ENCODE results near the gene SIRPB2. TPM values are rescaled to one million over a fixed set of nuclear protein-coding genes. Genes with fewer than 3 reads are reported as not detected.

The SIRPB2 gene
- 25.5 TPM for total RNA-seq
- long read RNA-seq, partial matches to known transcripts = 0 of 4 reads
- long read RNA-seq, other reads (novel, unspliced or antisense) = 4 of 4 reads

DNA sequence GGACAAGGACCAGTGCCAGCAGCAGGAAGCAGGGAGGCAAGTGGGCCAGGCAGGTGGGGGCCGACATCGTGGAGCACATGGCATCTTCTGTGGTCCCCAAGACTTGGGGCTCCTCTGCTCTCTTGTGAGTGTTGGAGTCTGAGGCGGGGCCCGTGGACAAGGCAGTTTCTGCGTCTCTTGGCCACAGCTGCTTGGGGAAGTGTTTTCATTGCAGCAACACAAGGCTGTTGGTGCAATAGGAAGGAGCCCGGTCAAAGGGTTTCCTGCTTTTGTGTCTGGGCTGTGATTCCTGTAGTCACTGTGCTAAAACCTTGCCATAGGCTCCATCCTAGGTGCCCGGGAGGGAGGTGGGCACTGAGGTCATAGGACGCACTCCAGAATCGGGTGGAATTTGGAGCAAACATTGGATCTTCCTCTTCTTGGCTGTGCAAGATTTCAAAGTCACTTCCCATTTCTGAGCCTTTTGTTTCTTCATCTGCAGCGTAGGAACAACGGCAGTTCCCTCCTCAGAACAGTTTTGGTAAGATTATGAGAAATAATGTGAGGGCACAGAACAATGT lies at the start of gene SIRPB2:
Gene SIRPB2, minus strand, starts transcription at position 140 of the 560 bp plus-strand sequence. Its CDS starts 61 bp downstream, at position 79.
- no peak for DNase-seq (ENCODE audit: low spot score)

DNA sequence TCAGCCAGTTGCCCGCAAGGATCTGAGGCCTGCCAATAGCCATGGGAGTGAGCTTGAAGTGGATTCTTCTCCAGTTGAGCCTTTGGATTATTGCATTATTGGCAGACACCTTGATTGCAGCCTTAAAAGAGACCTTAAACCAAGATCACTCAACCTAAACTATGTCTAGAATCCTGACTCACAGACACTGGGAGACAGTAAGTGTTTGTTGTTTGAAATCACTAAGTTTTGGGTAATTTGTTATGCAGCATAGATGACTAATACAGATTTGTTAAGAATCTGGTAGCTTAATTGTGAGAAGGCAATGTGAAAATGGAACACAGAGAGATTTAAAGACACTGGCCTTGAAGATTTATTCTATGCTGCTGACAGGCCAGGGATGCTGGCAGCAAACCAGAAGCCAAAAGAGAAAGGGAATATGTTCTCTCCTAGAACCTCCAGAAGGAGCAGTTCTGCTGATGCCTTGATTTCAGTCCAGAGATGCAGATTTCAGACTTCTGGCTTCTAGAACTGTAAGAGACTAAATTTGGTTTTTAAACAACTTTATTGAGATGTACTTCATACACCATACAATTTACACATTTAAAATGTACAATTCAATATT lies 48.7 kb upstream of the SIRPB2 start:
- no peak for DNase-seq (ENCODE audit: low spot score)

DNA sequence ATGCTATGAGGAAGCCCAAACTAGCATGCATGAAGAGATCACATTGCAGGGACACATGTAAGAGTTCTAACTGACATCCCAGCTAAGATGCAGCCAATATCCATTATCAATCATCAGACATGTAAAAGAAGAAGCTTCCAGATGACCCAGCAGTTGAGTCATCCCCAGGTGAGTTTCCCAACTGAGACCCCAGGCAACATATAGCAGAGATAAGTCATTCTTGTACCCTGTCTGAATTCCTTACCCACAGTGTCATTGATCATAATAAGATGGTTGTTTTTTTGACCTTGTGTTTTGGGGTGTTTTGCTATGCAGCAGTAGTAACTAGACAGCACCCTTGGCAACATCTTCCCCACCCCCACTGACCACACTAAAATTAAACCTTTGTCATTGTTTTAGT lies 47.4 kb upstream of the SIRPB2 start:
- DNase-seq (ENCODE audit: low spot score) = no peak

DNA sequence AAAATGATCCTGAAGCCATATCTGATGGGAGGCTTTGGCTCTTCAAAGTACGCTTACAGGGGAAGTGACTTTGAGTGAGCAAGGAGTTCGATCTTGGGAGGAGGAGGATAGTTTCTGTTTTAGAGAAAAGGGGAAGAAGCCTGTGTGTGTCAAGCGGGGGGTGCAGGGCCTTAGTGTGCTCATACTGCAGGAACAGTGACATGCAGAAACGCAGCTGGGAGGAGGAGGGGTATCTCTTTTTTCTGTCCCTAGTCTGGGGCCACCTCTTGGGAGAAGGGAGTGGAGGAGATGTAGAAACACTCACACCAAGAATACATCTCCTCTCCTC lies 46.5 kb upstream of the SIRPB2 start:
- DNase-seq (ENCODE audit: low spot score) = no peak

DNA sequence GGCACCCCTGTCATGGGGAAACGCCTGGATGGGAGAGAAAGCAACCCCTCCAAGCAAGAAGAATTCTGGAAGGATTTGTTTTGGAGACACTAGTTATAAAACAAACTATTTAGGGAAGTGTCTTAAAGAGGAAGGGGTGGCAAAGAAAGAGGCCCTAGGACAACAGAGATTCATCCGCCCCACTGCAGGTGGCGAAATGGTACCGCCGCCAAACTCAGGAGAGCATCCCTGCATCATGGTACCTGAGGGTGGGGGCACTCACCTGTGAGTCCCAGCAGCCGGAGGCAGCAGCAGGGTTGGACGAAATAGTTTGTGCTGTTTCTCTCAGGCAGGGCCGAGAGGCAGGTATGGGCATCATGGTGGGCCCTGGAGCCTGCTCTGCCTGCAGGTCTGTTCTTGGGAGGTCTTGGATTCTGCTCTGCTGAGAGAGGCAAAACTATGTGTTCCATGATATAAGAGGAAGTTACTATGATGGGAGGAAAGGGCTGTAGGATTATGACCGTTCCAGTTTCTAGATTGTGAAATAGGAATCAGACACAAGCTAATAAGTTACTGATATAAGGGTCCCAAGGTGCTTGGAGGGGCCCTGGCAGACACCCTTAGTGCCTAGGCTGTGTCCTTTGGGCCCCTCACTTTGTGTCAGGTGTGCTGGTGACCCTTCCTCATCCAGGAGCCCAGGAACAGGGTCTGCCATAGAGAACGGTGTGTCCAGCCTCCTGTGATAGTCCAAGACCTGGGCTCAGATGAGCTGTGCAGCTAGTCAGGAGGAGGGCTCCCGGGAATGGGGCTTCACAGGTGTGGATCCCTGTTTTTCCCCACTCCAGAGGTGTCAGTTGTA lies 45.9 kb upstream of the SIRPB2 start:
- no peak for DNase-seq (ENCODE audit: low spot score)

DNA sequence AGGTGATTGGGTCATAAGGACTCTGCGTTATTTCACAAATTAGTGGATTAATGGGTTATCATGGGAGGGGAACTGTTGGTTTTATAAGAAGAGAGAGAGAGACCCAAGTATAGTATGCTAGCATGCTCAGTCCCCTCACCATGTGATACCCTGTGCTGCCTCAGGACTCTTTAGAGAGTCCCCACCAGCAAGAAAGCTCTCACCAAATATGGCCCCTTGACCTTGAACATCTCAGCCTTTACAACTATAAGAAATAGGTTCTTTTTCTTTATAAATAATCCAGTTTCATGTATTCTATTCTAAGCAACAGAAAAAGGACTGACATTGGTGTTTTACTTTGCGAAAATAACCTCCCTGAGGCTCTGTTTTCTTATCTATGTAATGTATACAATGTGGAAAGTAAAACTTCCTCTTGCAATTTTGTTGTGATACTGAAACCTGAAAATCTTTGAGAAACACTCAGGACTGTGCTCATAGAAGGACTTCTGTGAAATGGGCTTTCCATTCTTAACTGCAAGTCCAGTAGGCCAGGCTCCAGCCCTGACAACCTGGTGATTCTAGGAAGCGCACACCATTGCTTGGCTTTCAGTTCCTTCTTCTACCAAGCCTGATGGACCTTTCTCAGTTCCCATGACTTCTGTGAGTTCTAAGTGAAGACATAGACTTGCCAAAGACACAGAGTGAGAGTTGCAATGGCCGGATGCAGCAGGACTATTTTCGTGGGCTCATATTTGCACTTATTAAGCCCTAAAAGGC lies 44.4 kb upstream of the SIRPB2 start:
- DNase-seq (ENCODE audit: low spot score) = no peak

DNA sequence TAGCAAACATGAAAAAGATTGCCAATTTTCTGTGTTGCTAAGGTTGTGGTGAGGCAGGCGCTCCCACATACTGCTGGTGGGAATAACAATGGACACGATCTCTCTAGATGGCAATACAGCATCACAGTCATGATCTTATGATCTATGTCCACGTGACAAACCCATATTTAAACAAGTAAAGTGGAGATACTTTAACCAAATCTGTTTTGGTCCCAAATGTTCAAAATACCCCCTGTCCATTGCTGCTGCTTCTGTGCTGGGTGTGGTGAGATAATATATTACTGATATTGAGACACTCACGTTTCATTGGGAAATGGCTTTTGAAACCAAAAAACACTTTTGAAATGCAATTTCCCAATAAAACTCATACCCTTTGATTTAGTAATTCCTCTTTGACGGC lies 43.3 kb upstream of the SIRPB2 start:
- no peak for DNase-seq (ENCODE audit: low spot score)

DNA sequence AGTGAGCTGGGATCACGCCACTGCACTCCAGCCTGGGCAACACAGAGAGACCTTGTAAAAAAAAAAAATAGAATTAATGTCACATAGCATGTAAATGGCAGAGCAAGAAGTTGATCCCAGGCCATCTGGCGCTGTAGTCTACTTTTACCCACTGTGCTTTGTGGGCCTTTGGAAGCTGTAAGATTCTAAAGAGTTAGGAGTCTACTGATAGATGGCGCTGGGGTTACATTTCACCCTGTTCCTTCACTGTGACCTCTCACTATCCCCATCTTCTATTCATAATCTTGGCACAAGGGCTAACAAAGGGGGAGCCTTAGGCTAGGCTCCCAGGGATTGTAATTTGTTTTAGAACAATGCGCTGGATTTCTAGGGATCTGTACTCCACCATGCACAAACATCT lies 41.8 kb upstream of the SIRPB2 start:
- no peak for DNase-seq (ENCODE audit: low spot score)

DNA sequence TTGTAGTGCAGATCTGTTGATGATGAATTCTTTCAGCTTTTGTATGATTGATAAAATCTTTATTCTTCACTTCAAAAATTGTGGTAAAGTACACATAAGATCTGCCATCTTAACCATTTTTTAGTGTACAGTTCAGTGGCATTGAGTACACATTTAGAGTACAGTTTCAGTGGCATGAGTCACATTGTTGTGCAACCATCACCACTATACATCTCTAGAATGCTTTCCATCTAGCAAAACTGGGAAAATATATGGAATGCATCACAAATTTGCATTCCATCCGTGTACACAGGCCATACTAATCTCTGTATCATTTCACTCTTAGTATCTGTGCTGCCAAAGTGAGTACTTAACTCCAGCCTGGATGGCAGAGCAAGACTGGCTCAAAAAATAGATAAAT lies 37.6 kb upstream of the SIRPB2 start:
- DNase-seq (ENCODE audit: low spot score) = no peak

DNA sequence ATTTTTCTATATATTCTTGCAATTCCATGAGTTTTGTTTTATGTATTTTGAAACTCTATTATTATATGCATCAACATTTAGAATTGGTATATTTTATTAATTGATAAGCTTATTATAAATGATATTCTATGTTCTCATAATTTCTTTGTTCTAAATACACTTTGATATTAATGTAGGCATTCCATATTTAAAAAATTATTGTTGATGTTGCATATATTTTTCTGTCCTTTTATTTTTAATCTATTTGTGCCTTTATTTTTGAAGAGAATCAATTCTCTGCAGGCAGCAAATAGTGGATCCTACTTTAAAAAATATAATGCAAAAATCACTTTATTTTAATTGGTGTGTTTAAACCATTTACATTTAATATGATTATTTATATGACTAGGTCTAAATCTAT lies 36.7 kb upstream of the SIRPB2 start:
- DNase-seq (ENCODE audit: low spot score) = no peak

DNA sequence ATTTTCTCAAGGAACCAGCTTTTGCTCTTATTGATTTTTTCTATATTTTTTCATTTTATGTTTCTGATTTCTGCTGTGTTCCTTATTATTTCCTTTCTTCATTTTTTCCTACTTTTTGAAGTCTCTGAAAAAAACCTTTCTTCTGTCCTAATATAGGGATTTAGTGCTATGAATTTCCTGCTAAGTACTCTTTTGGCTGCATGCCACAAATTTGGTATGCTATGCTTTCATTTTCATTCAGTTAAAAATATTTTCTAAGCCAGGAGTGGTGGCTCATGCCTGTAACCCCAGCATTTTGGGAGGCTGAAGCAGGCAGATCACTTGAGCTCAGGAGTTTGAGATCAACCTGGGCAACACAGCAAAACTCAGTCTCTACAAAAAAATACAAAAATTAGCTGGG lies 35.7 kb upstream of the SIRPB2 start:
- DNase-seq (ENCODE audit: low spot score) = no peak

DNA sequence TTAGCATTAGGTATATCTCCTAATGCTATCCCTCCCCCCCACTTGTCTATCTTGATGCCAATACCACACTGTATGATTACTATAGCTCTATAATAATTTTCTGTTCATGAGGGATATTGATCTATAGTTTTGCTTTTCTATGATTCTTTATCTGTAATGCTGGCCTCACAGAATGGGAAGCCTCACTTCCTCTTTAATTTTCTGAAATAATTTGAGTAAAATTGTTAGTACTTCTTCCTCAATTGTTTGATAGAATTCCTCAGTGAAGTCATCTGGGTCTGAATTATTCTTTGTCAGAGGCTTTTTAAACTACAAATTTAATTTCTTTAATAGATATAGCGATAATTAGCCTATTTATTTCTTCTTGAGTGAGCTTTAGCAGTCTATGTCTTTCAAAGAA lies 35.1 kb upstream of the SIRPB2 start:
- DNase-seq (ENCODE audit: low spot score) = no peak

DNA sequence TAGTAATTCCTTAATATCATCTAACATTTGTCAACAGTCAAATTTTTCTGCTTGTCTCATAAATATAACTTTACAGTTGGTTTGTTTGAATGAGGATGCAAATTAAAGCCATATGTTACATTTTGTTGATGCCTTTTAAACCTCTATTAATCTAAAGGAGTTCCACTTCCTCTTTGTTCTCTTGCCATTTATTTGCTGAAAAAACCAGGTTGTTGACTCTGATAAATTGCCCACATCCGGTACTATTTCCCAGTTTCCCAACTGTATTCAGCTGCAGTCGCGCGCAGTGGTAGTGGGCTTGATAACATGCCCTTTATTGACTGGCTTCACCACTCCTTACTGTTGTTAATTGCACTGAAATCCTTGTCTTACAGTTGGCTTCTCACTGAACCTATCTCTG lies 32.8 kb upstream of the SIRPB2 start:
- no peak for DNase-seq (ENCODE audit: low spot score)

DNA sequence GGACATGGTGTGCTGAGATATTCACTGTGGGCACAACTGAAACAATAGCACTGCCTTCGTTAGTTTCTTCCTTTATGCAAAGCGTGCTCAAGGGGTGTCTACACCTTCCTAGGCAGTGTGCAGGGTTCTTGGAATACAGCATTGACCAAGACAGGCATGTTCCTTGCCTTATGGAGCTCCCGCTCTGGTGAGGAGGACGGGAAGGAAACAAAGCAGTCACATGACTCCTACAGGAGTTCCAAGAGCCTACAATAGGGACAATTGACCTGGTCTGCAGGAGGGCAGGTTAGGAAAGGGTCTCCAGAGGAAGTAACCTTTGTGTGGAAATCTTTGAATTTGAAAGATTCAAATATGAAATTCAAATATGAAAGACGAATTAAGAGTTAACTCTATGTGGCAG lies 25.8 kb upstream of the SIRPB2 start:
- DNase-seq (ENCODE audit: low spot score) = no peak

DNA sequence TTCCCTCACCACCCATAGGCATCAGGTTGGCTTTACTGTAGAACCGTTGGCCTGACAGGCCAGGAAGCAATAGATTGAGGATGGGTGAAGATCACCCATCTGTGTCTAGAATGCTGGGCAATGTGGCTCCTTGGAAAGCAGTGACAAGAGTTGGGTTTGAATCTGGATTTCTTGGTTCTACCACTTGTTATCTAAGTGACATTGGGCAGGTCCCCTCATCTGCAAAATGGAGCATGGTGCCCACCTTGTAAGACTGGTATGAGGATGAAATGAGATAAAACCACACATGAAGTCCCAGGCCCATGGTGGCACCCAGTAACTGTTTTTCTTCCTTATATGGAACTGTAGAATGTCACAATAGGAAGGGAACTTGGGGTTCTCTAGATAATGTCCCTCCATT lies 22.6 kb upstream of the SIRPB2 start:
- DNase-seq (ENCODE audit: low spot score) = no peak

DNA sequence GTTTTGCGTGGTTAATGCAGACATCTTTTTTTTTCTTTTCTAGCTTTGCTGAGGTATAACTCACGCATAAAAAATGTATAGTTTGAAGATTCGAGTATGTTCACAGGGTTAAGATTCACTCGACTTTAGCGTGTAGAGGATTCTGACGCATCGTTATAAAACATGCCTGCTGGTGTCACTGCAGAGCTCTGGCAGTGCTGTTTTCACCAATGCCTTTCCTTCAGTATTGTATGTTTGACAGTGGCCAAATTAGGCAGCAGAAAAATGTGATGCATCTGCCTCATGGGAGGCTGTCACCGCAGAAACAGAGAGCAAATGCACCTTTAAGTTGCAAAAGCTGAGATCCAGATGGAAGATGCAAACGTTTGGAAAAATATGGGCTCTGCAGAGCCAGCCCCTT lies 18.0 kb upstream of the SIRPB2 start:
- DNase-seq (ENCODE audit: low spot score) = no peak

DNA sequence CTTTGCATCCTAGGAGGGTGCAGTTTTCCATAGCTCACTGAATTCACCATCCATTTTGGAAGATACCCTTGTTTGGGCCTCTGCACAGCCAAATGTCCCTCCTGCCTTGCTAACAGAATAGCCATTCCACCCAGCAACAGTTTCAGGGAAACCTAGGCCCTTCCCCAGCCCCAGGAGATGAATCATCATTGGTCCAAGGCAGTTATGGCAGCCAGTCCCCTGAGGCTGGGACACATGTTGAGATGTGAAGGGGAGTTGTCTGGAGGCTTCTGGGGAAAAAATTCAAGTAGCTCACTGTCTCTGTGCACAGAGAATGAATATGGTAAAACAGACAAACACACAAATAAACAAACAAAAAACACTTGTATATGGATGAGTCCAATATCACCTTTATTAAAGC lies 17.4 kb upstream of the SIRPB2 start:
- no peak for DNase-seq (ENCODE audit: low spot score)

DNA sequence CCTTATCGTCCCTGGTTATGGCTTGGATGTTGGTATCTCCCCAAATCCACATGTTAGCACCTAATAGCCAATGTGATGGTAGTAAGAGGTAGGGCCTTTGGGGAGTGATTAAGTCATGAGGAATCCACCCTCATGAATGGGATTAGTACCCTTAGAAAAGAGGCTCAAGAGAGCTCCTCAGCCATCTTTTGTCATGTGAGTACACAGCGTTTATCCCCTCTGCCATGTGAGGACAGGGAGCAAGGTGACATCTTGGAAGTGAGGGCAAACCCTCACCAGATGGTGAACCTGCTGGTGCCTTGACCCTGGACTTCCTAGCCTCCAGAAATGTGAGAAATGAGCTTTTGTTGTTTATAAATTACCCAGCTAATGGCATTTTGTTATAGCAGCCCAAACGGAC lies 16.1 kb upstream of the SIRPB2 start:
- no peak for DNase-seq (ENCODE audit: low spot score)

DNA sequence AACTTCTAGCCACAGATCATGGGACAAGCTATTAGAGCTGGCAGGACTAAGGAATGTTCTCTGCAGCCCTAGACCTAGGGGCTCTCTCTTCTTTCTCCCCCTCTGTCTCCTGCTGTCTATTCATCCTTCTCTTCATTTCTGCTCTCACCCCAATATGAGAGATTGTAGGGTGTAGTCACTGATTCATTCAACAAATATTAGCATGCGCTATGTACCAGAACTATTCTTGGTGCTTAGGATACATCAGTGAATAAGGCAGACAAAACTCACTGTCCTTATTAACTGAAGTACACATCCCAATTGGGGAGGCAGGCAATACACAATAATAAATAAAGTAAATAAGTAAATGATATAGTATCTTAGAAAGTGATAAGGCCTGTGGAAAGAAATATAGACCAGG lies 14.7 kb upstream of the SIRPB2 start:
- DNase-seq (ENCODE audit: low spot score) = no peak

DNA sequence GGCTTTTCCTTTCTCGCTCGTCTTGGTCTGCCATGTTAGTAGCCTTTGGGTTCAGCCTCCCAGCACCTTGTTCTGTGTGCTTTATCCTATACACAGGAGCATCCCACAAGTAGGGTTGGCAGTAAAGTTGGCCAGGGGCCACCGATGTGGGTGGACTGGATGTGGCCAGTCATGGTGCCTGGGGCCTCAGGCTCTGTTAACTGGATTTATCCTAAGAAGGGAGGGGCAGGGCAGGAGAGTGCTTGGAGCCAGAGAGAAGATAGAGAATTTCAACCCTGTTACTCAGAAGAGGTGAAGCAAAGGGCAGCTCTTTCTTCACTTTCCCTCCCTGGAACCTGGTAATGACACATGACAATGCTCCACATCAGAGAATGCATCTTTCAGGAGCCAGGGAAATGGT lies 14.1 kb upstream of the SIRPB2 start:
- DNase-seq (ENCODE audit: low spot score) = no peak

DNA sequence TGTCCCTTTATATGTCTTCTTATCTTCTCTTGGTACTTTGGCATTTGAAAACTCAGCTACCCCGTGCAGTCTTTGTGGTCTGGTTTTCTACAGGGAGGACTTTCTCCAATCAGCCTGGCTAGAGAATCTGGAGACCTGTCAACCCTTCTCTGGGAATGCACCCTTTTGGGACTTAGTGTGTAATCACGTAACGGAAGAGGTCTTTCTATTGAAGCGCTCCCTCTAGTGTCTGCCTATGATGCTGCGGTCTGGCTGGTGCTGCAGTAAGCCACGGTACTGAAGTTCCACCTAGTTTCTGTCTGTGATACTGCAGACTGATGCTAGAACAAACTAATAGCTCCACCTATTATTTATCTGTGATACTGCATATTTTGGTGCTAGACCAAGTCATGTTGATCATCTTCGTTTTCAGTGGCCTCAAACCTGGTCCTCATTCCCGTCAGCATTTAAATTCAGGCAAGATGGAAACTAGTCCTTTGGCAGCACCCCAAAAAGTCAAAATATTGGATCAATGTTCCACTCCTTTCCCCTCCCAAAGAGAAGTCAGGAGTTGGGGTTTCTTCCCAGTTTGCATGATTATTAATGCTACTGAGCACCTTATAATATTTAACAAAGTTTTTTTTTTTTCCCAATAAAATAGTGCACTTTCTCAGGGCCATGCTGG lies 12.5 kb upstream of the SIRPB2 start:
- no peak for DNase-seq (ENCODE audit: low spot score)

DNA sequence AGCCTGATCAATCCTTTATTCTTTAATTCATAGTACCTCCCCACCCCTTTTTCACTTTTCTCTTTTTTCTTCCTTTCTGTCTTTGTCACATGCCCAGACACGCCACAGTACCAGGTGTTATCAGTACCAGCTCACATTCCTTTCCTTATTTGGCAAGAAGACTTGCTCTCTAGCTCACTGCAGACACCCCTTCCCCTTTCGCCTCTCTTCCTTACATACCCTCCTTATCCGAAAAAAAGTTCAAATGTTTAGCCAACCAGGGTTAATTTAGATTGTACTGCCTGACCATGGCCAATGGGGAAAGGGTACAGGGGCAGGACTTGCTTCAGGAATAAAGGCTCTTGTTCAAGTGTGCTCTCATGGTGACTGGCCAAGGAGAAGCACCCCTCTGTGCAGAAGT lies 9.3 kb upstream of the SIRPB2 start:
- no peak for DNase-seq (ENCODE audit: low spot score)

All from mesenteric fat pad (tissue), 1 donor.